ES-I3 (cell line): ENCODE data around the gene TLR9.

Experiments used
- H3K36me3 ChIP-seq: 2 replicates; pipeline ENCODE4 v1.6.1; 2013; ENCODE audit warnings: mild to moderate bottlenecking, low read length, control low read depth, moderate library complexity; ENCODE audit not compliant: insufficient read depth
- H3K4me1 ChIP-seq: 2 replicates; pipeline ENCODE4 v1.6.1; 2013; ENCODE audit warnings: mild to moderate bottlenecking, control low read depth, low read length; ENCODE audit not compliant: insufficient read depth
- H3K9ac ChIP-seq: 2 replicates; pipeline ENCODE4 v1.6.1; 2013; ENCODE audit warnings: low read depth, mild to moderate bottlenecking, low read length, moderate library complexity
- H3K9me3 ChIP-seq: 2 replicates; pipeline ENCODE4 v1.6.1; 2013; ENCODE audit warnings: mild to moderate bottlenecking, low read length, moderate library complexity; ENCODE audit not compliant: control insufficient read depth, insufficient read depth

Gene TLR9

DNA sequence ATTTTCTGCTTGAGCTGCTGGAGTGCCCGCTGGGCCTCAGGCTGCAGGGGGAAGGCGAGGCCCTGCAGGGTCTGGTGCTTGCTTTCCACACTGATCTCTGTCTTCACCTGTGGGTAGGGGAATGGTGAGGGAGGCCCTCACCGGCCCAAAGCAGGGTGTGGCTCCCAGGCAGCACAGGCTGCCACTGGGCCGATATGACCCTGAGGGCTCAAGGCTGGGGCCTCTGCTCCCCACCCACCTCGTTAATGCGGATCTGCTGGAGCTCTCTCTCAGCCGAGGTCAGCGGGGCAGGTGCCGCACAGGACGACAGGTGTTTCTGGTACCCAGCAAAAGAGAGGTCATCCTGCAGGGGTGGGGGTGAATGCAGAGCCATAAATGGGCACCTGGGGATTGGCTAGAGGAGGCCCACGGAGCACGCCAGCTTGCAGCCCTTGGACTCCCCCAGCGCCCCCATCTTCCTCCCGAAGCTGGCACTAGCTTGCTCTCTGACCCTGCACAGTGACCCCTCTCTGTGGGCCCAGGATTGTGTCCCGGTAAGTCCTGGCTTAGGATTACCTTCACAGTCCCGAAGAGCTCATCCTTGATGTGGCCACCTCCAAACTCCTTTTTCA, 5.5 kb upstream of the TLR9 start:
- H3K4me1 ChIP-seq: no peaks in the 10 kb centered on the region; the same call in 1 of the 2 replicates
- no peak overlapping the region for H3K9ac ChIP-seq
- H3K9me3 ChIP-seq: no peaks in the 10 kb centered on the region
- H3K36me3 ChIP-seq: peaks cover 9% of the 10 kb centered on the region

DNA sequence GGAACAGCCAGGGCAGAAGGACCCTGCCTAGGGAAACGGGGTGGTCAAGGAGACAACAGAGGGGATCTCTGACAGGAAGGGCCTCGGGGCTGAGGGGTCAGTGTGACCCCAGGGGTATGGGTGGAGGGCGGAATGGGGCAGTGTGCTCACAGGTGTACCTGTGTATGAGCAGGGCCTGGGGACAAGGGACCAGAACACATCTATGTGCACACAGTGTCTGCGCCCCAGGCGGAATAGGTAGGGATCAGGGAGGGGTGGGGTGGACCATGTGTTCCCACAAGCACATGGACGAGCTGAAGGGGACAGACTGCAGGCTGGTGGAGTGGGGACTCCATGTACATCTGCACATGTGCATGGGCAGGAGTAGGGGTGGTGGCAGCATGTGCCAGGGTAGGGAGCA, 5.0 kb upstream of the TLR9 start:
- Histone ChIP-seq H3K4me1 (no peaks in the 10 kb centered on the region; the same call in 1 of the 2 replicates), H3K36me3 (peaks cover 9% of the 10 kb centered on the region), H3K9me3 (no peaks in the 10 kb centered on the region), H3K9ac (no peak overlapping the region)

GRCh38 chr3:52229656-52230055, 4.2 kb upstream of the TLR9 start:
- Histone ChIP-seq H3K9ac (no peak overlapping the region), H3K9me3 (no peaks in the 10 kb centered on the region), H3K36me3 (peaks cover 9% of the 10 kb centered on the region), H3K4me1 (no peaks in the 10 kb centered on the region; the same call in 1 of the 2 replicates)

DNA sequence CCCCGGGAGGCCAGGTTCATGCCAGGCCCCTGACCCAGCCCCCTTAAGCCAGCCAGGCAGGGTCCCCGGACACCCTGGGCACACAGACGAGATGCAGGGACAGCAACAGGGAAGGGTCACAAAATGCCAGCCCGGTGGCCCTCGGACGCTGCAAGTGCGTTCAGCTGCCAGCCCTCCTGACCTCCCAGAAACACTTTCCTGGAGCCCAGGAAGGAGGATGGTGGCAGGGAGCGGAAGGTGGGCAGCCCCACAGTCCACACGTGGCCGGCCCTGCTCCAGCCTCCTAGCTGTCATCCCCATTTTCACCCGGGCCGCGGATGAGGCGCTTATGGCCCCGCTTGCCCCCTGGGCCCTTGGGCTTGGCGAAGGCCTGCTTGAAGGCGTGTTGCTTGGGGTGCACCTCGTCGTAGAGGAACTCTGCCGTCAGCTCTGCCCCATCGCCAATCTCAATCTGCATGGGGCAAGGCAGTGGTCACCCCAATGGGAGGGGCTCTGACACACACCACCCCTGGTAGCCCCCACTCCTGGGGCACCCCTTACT, 3.4 kb upstream of the TLR9 start:
- Histone ChIP-seq H3K9ac (no peak overlapping the region), H3K36me3 (peaks cover 9% of the 10 kb centered on the region), H3K4me1 (no peaks in the 10 kb centered on the region; the same call in 1 of the 2 replicates), H3K9me3 (no peaks in the 10 kb centered on the region)

DNA sequence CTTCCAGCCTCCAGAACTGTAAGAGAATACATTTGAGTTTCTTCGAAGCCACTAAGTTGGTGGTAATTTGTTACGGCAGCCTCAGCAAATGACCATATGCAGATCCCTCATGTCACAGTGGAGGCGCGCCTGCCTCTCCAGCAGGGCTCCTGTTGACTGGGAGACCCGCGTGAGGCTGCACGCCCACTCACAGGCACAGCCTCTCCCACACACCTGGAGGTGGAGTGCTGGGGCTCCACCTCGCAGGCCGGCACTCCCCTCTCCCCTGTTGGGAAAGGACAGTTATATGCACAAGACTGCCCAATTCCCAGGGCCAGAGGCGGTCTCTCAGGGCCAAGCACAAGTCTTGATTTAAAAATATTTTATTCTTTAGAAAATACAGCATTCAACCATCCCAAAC, 2.8 kb upstream of the TLR9 start:
- peaks cover 9% of the 10 kb centered on the region for H3K36me3 ChIP-seq
- no peak overlapping the region for H3K9ac ChIP-seq
- no peaks in the 10 kb centered on the region; the same call in 1 of the 2 replicates for H3K4me1 ChIP-seq
- no peaks in the 10 kb centered on the region for H3K9me3 ChIP-seq

DNA sequence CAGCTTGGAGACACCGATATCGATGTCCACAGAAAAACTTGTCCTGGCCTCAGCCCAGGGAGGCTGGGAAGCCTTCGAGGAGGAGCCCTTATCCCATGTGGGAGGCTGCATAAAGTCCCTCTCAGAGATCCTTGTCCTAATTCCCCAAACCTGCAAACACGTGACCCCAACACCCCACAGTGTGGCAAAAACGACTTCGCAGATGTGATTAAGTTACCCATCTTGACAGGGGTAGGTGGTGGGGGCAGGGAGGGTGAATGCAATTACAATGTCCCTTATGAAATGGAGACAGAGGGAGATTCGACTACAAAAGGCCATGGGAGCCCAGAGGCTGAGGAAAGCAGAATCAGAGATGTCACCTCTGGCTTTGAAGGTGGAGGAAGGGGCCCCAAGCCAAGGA, 2.3 kb upstream of the TLR9 start:
- Histone ChIP-seq H3K4me1 (no peaks in the 10 kb centered on the region; the same call in 1 of the 2 replicates), H3K9ac (no peak overlapping the region), H3K9me3 (no peaks in the 10 kb centered on the region), H3K36me3 (peaks cover 9% of the 10 kb centered on the region)

DNA sequence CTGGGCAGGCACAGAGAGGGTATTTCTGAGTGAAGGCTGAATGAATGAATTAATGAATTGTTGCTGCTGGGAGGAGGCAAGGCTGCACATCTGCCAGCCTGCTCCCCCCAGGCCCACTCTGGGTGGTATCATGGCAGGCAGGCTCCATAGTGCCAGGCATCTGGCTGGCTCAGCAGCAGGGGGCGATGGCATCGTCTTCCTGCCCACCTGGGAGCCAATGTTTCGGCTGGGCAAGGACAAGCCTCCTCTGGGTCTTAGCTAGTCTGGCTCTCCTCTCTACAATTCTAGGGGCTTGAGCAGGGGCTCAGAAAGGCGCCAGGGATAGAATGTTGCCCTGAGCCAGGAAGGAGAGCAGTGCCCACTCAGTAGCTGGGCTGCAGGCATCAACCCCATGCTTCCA, 1.7 kb upstream of the TLR9 start:
- peaks cover 9% of the 10 kb centered on the region for H3K36me3 ChIP-seq
- H3K4me1 ChIP-seq: no peaks in the 10 kb centered on the region; the same call in 1 of the 2 replicates
- H3K9ac ChIP-seq: no peak overlapping the region
- H3K9me3 ChIP-seq: no peaks in the 10 kb centered on the region

DNA sequence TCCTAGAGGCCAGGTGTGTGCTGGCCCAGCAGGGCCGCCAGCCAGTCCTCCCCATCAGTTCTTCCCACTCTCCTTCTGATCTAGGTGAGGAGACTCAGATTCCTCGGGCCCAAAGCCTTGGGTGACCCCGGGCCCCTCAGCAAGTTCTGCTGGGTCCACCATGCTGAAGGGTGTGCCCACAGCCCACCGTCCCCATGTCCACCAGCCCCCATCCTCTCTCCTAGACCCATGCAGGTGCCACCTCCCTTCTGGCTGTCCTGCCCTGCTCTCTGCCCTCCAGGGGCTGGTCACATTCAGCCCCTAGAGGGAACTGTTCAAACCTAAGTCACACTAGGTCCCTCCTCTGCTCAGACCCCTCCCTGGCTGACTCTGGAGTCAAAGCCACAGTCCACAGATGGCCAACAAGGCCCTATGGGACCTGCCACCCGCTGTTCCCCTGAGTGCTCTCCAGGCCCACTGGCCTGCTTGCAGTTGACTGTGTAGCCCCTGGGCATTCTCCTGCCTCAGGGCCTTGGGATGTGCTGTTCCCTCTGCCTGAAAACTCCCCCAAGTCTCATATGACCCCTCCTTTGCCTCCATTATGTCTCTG, 878 bp upstream of the TLR9 start:
- Histone ChIP-seq H3K4me1 (no peaks in the 10 kb centered on the region; the same call in 1 of the 2 replicates), H3K9me3 (no peaks in the 10 kb centered on the region), H3K9ac (no peak overlapping the region), H3K36me3 (peaks cover 9% of the 10 kb centered on the region)

DNA sequence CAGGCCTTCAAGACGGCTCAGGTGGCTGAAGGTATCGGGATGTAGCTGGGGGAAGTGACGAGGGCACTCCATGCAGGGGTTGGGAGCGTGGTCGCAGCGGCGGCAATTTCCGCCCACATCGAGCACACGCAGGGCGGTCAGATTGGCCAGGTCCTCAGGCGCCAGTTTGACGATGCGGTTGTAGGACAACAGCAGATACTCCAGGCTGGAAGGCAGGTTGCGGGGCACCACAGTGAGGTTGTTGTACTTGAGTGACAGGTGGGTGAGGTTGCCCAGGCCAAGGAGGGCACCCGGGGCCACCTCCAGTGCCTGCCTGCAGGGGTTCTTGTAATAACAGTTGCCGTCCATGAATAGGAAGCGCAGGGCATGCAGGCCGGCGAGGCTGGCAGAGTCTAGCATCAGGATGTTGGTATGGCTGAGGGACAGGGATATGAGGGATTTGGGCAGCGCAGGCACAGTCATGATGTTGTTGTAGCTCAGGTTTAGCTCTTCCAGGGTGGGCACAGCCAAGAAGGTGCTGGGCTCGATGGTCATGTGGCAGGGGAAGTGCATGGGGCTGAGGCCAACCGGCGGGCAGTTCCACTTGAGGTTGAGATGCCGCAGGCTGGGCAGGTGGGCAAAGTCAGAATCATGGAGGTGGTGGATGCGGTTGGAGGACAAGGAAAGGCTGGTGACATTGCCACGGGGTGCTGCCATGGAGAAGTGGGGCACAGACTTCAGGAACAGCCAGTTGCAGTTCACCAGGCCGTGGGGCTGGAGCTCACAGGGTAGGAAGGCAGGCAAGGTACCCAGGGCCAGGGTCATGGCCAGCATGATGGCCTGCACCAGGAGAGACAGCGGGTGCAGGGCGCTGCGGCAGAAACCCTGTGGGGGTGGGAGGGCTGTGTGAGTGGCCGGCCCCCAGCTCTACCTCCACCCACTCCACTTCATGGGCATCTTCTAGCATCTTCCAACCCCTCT, 1.7 kb downstream of the TLR9 start:
- H3K4me1 ChIP-seq: peaks cover 5% of the 10 kb centered on the region; the same call in 1 of the 2 replicates
- H3K36me3 ChIP-seq: no peaks in the 10 kb centered on the region
- H3K9ac ChIP-seq: no peak overlapping the region
- no peaks in the 10 kb centered on the region for H3K9me3 ChIP-seq

GRCh38 chr3:52222319-52223221, 2.9 kb downstream of the TLR9 start:
- peaks cover 5% of the 10 kb centered on the region; the same call in 1 of the 2 replicates for H3K4me1 ChIP-seq
- no peak overlapping the region for H3K9ac ChIP-seq
- no peaks in the 10 kb centered on the region for H3K36me3 ChIP-seq
- no peaks in the 10 kb centered on the region for H3K9me3 ChIP-seq

GRCh38 chr3:52221563-52222318, 3.7 kb downstream of the TLR9 start:
- H3K36me3 ChIP-seq: no peaks in the 10 kb centered on the region
- H3K9ac ChIP-seq: no peak overlapping the region
- no peaks in the 10 kb centered on the region for H3K9me3 ChIP-seq
- peaks cover 5% of the 10 kb centered on the region; the same call in 1 of the 2 replicates for H3K4me1 ChIP-seq

GRCh38 chr3:52221141-52221562, 4.3 kb downstream of the TLR9 start:
- Histone ChIP-seq H3K9ac (no peak overlapping the region), H3K4me1 (peaks cover 5% of the 10 kb centered on the region; the same call in 1 of the 2 replicates), H3K36me3 (no peaks in the 10 kb centered on the region), H3K9me3 (no peaks in the 10 kb centered on the region)
